HG03571 (cell line): ENCODE measurements around the gene UBE2L6.
A peak's percentile ranks its signal among the peaks of the same experiment; 100 is the strongest.
"Not testable (repeated sequence)": the region's sequence is repeated elsewhere in the genome, so short reads cannot be mapped to it uniquely, and the experiment has no call there.

Experiments
- ATAC-seq: cut with Tn5 transposase; IDR thresholded peaks from one replicate; pipeline ENCODE4 v1.9.1; 2021; ENCODE audit not compliant: unreplicated experiment

The UBE2L6 gene

DNA sequence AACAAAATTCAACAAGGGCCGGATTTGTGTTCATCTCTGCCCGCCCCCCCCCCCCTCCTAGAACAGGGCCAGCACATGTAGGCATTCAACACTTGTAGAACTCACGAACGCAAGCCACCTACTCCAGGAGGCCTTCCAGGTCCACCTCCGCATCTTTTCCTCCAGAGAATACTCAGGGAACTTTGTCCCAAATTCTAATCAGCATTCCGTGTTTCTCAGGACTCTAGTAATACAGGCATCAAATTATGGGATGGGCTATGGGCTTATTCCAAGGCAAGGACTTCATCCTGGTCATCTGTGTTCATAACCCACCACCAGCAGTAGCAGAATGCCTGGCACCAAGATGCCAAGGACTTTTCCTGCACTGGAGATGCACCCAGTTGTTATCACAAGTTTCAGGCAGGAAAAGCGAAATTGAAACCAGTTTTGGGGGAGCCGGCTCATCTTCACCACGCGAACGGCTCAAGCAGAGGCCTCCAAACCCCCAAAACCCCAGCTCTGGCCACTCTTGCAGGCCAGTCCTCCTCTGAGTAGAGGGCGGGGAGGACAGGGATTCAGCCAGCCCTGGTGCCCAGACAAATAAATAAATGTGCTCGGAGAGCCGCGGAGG lies 462 bp downstream of the UBE2L6 start:
- no peak for ATAC-seq

DNA sequence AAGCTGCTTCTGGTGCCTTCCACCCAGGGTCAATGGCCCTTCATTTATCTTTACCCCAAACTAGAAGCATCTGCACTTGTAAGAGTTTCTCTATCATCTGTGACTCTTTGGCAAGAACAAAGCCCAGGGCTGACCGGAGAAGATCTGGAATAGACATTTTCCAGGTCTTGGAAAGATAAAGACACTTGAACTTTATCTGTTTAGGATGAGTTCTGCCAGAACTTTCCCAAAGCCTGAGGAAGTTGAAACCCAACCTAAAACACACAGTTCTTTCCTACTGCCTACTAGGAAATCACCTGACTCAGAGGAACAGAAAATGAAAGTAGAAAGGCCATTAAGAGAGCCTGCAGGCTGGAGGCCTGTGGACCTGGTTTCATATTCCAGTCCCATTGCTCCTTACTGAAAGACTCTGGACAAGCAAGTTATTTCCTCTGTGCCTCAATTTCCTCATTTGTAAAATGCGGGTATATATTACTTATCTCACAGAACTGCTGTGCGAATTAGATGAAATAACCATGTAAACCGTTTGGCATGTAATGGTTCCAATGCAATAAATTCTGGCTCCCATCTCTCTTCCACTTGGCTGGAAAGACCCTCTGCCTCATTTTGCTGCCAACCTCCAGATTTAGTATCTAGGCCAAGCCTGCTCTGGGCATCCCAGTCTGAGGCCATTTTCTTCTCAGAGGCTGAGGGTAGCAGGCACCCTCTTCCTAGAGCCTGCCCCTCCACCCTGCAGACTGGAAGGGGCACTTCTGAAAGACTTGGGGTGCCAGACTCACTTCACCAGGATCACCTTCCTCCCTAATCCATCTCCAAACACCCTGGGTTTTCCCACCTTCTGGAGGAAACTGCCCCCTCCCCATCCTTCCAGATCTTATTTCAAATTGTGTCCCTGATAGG lies 1.2 kb downstream of the UBE2L6 start:
- peak; percentile 73 for ATAC-seq

DNA sequence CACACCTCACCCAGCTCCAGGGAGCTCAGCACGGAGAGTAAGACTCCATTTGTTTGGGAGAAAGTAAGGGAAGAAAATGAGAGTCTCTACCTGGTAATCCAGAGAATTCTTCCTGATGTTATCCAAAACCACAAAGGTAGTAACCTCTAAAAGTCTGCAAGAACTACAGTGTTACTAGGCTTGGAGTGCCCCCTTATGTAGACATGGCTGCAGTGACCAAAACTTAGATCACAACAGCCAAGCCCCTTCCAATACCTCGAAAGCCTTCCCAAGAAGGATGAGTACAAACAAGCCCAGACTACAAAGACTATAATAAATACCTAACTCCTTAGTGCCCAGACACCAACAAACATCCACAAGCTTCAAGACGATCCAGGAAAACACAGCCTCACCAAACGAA lies 4.9 kb downstream of the UBE2L6 start:
- no peak for ATAC-seq

DNA sequence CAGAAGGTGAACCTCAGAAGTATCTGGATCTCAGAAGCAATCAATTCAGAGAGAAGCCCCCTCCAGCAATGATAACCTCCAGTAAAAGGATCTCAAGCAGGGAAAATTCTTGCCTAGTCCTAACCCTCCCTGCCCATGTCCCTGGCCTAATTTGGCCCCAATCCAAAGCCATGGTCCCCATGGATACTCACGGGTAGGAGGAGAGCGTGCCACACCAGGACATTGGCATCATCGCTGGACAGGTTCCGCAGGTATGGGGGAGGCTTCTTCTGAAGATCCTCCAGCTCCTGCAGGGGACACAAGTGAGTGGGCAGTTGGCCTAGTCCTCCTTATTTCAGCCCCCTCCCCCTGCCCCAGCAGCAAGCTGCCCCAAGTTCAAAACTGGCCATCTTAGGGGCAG lies 7.3 kb downstream of the UBE2L6 start:
- no peak for ATAC-seq

DNA sequence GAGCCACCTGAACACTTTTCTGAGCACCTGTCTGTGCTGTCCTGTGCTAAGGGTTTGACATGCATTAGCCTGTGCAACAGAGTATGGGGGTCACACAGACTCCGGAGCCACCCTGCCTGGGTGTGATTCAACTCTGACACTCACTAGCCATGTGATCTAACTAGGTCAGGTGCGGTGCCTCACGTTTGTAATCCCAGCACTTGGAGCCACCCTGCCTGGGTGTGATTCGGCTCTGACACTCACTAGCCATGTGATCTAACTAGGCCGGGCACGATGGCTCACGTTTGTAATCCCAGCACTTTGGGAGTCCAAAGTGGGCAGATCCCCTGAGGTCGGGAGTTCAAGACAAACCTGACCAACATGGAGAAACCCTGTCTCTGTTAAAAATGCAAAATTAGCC lies 11.4 kb downstream of the UBE2L6 start:
- ATAC-seq, result no peak

DNA sequence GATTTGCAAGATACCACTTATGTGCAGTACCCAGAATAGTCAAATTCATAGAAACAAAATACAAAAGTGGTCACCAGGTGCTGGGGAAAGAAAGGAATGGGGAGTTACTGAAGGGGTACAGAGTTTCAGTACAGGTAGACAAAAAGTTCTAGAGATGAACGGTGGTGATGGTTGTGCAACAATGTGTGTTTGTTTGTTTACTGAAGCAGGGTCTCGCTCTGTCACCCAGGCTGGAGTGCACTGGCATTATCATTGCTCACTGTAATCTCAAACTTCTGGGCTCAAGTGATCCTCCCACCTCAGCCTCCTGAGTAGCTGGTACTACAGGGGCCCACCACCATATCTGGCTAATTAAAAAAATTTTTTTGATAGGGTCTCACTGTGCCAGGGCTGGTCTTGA lies 12.1 kb downstream of the UBE2L6 start:
- ATAC-seq, result no peak

DNA sequence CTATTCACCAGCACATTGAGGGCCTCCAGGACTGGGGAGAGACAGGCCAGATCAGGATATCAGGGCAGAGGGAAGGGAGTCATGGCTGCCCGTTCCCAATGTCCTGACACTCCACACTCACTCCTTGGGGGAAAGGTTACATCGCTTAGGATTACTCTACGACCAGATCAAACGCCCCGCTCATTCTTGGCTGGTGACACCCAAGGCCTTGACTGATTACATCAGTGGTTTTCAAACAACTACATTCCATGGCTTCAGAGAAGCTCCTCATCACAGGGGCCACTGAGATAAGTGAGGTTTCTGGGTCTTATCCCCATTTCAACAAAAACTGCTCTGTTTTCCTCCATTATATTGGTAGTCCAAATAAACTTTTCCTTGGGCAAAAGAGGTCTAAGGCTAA lies 15.0 kb downstream of the UBE2L6 start:
- ATAC-seq, result no peak

DNA sequence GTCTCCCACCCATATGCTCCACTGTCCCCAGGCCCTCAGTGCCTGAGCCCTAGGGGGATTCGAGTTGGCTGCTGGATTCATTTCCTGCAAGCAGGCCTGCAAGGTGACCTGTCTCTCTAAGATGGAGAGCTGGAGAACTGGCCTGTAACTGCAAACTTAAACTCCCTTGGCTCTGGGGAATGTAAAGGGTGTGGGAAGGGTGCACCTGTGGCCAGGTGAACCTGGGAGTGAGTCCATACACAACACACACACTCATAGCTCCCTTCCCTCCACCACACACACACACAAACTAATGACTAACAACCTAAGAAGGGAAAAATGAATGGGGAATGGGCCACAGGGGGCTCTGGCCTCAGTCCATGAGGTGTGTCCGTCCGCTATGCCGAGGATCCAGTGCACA lies 15.5 kb downstream of the UBE2L6 start:
- no peak for ATAC-seq

DNA sequence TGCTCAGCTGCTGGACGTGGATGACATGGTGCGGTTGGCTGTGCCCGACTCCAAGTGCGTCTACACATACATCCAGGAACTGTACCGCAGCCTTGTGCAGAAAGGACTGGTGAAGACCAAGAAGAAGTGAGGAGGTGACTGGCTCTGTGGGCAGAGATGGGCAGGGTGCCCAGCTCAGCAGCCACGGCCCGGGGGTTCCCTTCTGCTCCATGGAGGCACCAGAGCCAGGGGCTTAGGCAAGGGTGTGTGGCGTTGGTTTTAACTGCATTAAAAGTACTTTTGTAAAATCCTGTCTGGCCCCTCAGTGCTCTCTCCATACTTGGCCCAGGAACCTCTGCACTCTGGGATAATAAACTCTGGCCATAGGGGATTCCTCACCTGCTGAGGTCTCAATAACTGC lies 17.5 kb downstream of the UBE2L6 start:
- no peak for ATAC-seq

DNA sequence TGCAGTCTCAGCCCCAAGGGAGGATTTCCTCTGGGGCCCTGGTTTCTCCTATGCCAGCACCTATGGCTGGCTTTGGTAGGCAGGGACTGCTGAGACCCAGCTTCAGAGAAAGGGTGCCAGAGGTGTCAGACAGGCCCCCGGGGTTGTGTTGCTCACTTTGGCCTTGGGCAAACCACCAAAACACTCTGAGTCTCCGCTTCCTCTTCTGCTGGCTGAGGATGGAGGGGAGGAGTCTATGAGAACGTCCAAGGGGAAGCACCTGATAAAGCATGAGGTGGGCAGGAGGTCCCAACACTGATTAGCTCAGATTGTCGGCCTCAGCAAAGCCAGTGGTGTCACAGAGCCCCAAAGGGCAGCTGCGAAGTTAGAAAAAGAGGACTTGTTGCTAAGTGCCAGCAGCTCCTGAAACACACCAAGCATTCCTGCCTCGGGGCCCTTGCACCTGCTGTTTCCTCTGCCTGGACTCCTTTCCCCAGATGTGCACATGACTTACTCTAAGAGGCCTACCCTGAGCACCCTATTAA lies 19.6 kb downstream of the UBE2L6 start:
- peak; percentile 93 for ATAC-seq

DNA sequence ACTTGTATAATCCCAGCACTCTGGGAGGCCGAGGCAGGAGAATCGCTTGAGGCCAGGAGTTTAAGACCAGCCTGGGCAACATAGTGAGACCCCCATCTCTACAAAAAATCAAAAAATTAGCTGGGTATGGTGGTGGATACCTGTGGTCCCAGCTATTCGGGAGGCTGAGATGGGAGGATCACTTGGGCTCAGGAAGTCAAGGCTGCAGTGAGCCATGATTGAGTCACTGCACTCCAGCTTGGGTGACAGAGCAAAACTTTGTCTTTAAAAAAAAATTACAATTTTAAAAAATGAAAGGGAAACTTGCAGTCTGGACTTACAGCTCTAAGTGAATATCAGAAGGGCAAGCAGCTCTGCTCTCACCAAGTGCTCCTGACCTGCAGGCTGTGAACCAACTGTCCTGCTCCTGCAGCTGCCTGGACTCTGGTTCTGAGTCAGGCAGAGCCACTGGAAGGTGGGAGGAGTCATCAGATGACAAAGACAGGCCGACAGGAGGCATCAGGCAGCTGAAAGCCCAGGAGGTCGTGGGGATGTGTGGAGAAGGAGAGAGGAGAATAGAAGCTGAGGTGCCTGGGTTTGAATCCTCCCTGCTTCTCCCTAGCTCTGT lies 20.5 kb downstream of the UBE2L6 start:
- peak; percentile 48 for ATAC-seq

DNA sequence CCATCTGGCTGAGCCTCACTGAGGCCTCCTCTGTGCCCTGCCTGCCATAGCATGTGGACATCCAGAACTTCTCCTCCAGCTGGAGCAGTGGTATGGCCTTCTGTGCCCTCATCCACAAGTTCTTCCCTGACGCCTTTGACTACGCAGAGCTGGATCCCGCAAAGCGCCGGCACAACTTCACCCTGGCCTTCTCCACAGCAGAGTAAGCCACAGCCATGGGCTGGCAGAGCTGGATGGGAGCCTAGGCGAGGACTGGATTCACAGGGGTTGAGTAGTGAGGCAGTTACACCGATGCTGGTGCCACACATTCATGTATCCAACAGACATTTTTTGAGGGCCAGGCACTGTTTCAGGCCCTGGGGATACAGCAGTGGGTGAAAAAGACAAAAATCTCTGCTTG lies 21.0 kb downstream of the UBE2L6 start:
- no peak for ATAC-seq

DNA sequence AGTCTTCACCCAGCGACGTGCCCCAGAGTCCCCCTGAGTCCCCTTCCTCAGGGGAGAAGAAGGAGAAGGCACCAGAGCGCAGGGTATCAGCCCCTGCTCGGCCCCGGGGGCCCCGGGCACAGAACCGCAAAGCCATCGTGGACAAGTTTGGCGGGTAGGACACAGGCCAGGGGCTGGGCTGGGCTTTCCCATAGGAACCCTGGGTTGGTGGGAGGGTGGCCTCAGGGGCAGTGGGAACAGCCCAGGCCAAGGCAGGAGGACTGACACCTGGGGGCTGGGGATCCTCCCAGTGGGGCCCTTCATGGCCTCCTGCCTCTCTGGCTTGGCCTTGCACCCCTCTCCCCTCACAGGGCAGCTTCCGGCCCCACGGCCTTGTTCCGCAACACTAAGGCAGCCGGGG lies 21.6 kb downstream of the UBE2L6 start:
- ATAC-seq, result no peak

DNA sequence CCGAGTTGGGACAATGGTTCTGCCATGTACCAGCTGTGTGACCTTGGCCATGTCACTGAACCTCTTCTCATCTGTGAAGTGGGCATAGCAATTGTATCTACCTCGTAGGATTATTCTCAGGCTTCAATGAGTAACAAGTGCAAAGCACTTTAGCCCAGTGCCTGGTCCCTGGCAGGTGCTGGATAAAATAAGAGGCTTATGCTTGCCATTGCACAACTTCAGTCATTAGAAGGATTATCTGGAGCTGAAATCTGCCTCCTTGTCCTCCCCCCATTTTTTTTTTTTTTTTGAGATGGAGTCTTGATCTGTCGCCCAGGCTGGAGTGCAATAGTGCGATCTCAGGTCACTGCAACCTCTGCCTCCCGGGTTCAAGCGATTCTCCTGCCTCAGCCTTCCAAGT lies 22.9 kb downstream of the UBE2L6 start:
- ATAC-seq, result no peak

DNA sequence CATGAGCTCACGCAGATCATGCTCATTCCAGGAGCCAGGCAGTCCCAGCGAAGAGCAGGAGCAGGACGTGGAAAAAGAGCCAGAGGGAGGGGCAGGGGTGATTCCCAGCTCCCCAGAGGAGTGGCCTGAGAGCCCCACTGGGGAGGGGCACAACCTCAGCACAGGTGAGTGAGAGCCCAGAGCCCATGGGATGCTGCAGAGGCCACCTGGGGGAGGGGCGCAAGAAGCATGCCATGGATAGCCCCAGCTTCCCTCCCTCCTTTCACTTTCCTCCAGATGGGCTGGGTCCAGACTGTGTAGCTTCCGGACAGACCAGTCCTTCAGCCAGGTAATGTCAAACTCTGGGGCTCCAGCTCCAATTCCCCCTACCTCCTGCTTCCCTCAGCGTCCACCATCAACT lies 23.9 kb downstream of the UBE2L6 start:
- no peak for ATAC-seq

DNA sequence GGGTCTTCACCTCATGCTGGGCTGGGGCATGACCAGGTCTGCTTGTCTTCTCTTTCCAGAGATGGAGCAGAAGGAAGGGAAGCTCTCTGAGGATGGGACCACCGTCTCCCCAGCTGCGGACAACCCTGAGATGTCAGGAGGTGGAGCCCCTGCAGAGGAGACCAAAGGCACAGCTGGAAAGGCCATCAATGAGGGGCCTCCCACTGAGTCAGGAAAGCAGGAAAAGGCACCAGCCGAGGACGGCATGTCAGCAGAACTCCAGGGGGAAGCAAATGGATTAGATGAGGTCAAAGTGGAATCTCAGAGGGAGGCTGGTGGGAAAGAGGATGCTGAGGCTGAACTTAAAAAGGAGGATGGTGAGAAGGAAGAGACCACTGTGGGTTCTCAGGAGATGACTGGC lies 24.9 kb downstream of the UBE2L6 start:
- ATAC-seq, result no peak

DNA sequence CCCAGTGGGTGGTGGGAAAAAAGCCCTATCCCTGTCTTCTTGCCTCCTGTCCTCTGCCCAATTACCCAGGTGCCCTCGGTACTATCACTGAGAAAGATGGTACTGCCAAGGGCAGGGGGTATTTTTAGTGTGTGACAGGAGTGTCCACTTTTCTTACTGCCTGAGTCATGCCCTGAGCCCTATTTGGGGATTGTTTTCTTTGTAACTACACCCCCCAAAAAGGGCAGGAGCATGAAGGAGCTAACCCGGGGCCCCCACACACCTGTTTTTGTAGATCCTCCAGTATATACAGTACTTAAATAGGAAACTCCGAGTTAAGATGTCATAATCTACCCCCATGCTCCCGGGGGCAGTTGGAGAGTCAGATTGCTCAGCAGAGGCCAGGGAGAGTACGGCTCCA lies 26.3 kb downstream of the UBE2L6 start:
- ATAC-seq, result no peak

DNA sequence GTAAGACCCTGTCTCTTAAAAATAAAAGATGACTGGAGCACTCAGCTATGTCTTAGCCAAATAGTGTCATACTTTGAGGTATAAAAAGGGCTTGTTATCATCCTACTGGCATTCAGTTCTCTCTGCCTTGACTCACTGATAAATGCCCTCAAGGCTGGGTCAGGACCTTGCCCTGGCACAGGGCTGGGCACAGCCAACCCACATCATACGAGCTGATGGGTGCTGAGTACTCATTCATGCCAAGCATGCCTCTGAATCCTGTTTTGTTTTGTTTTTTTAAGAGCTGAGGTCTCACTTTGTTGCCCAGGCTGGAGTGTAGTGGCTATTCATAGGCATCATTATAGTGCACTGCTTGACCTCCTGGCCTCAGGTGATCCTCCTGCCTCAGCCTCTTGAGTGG lies 28.1 kb downstream of the UBE2L6 start:
- ATAC-seq, result no peak

DNA sequence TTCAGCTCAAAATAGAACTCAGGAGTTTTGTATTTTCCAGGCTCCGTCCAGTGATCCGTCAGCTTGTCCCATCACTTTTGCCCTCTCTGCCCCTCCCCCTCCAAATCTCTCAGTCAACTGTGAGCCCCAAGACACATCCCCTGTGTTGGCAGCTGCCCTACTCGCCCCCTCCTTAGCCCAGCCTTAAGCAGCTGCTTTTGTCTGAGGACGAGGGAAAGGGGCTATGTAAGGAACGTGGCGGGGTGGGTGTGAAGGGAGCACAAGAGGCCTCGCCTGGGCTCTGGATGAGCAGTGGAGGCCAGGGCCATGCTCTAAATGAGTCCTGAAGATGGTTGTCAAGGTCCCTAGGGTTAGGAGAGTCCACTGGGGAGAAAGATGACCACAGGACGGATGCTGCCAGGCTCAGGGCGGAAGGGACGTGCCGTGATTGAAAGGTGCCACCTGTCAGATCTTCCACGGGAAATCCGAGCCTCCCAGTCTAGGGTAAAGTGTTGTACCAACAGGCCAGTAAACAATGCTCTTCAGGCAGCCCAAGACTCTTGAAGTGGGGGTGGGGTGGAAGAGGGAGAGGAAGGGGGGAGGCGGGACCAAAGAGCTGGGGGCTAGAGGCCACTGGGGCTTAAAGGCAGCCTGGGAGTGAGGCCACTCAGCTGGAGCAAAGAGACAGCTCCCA lies 30.4 kb downstream of the UBE2L6 start, which contains the start of gene SMTNL1:
TSS of gene SMTNL1 (plus strand) at position 649 of the 673 bp plus-strand sequence. CDS start 5,048 bp downstream, outside the sequence.
- no peak for ATAC-seq

DNA sequence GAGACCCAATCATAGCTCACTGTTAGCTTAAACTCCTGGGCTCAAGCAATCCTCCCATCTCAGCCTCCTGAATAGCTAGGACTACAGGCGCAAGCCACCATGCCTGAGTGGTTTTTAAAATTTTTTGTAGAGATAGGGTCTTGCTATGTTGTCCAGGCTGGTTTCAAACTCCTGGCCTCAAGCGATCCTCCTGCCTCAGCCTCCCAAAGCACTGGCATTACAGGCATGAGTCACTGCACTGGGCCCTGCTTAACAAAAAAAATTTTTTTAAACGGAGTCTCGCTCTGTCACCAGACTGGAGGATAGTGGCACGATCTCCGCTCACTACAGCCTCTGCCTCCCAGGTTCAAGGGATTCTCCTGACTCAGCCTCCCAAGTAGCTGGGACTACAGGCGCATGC lies 33.0 kb downstream of the UBE2L6 start:
- ATAC-seq, result not testable (repeated sequence)
